ENCODE measurements around the gene CDRT15L2. TPM values are rescaled to one million over a fixed set of nuclear protein-coding genes. Genes with fewer than 3 reads are reported as not detected.
"Not testable (repeated sequence)": the region's sequence is repeated elsewhere in the genome, so short reads cannot be mapped to it uniquely, and the experiment has no call there.

The CDRT15L2 gene
- polyA plus RNA-seq (ENCODE audit: insufficient read length in 3 of 3) = not detected
- long read RNA-seq, donor 1 = 0 reads
- long read RNA-seq, donor 2 = 0 reads
- long read RNA-seq, donor 3 = 0 reads
- long read RNA-seq, donor 4 = 0 reads
- long read RNA-seq, donor 5 = 0 reads
- long read RNA-seq, donor 6 = 0 reads
- long read RNA-seq, donor 7 = 0 reads
- long read RNA-seq, donor 8 = 0 reads
- long read RNA-seq, donor 9 = 0 reads
- long read RNA-seq, donor 10 = 0 reads
- long read RNA-seq, donor 11 = 0 reads
- long read RNA-seq, donor 12 = 0 reads
- long read RNA-seq, donor 13 = 0 reads
- long read RNA-seq, donor 14 = 0 reads
- long read RNA-seq, donor 15 = 0 reads
- long read RNA-seq, donor 16 = 0 reads

DNA sequence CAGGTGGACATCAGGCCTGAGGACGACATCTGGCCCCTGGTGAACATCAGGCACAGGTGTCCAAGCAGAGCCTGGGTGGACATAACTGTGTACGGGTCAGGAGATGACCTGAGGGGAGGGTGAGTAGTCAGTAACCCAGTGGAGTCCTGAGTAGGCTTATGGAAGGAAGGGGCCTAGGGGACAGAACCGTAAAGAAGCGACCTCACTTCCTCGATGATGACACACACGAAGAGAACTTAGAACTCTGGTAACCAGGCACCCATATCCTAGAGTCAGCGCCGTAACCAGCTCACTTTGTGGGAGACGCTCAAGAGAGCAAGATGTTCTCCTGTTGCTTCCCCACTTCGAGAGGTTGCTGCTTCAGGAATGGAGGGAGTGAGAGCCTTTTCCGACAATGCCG, at the start of gene CDRT15L2:
CDRT15L2 (plus strand) TSS at position 301 of the 400 bp plus-strand sequence; CDS start at position 321, 20 bp downstream.
- DNase-seq (ENCODE audit: extremely low read depth in 1 of 11, low read depth in 9 of 11, low spot score in 4 of 11) = not testable (repeated sequence)

DNA sequence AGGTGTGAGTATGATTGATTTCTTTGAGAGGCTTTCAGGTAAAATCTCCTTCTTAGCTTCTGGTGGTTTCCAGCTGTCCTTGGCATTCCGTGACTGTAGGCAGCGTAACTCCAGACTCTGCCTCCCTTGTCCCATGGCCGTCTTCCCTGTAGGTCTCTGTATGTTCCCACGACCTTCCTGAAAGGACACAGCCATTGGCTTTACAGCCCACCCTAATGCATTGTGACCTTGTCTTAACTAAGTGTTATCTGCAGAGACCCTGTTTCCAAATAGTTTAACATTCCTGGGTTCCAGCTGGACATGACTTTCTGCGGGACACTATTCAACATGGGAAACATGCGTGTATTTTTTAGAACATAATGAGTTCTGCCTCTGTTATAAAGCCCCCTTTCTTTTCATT, 49.4 kb upstream of the CDRT15L2 start:
- DNase-seq (ENCODE audit: extremely low read depth in 1 of 11, low read depth in 9 of 11, low spot score in 4 of 11) = not testable (repeated sequence)

- DNase-seq (ENCODE audit: extremely low read depth in 1 of 11, low read depth in 9 of 11, low spot score in 4 of 11) = peak in 1 of 11 donors; percentile 26
Measured at GRCh38 chr17:20532544-20533090, 46.9 kb upstream of the CDRT15L2 start.

DNA sequence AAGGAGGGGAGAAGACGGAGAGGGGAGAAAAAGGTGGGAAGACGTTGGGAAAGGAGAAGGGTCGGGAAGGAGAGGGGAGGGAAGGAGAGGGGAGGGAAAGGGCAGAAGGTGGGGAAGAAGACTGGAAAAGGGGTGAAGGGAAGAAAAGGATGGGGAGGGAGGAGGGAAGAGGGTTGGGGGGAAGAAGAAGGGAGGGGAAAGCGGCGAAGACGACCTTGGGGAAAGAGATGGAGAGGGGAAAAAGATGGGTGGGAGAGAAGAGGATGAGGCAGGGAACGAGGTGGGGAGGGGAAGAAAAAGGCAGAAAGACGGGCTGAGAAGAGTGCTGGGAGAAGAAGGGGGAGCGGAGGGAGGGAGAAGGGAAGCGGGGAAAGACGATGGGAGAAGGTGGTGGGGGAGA, 46.3 kb upstream of the CDRT15L2 start:
- DNase-seq (ENCODE audit: extremely low read depth in 1 of 11, low read depth in 9 of 11, low spot score in 4 of 11) = not testable (repeated sequence)

- not testable (repeated sequence) for DNase-seq (ENCODE audit: extremely low read depth in 1 of 11, low read depth in 9 of 11, low spot score in 4 of 11)
Measured at GRCh38 chr17:20534711-20535550, 44.6 kb upstream of the CDRT15L2 start.

GRCh38 chr17:20540414-20540813, 39.1 kb upstream of the CDRT15L2 start:
- not testable (repeated sequence) for DNase-seq (ENCODE audit: extremely low read depth in 1 of 11, low read depth in 9 of 11, low spot score in 4 of 11)

- peak in 2 of 11 donors; percentile 13 to 25 for DNase-seq (ENCODE audit: extremely low read depth in 1 of 11, low read depth in 9 of 11, low spot score in 4 of 11)
Measured at GRCh38 chr17:20540865-20541264, 38.7 kb upstream of the CDRT15L2 start.

GRCh38 chr17:20541853-20542546, 37.5 kb upstream of the CDRT15L2 start:
- not testable (repeated sequence) for DNase-seq (ENCODE audit: extremely low read depth in 1 of 11, low read depth in 9 of 11, low spot score in 4 of 11)

- not testable (repeated sequence) for DNase-seq (ENCODE audit: extremely low read depth in 1 of 11, low read depth in 9 of 11, low spot score in 4 of 11)
Measured at GRCh38 chr17:20547923-20548322, 31.6 kb upstream of the CDRT15L2 start.

- DNase-seq (ENCODE audit: extremely low read depth in 1 of 11, low read depth in 9 of 11, low spot score in 4 of 11) = not testable (repeated sequence)
Measured at GRCh38 chr17:20552920-20553319, 26.6 kb upstream of the CDRT15L2 start.

DNA sequence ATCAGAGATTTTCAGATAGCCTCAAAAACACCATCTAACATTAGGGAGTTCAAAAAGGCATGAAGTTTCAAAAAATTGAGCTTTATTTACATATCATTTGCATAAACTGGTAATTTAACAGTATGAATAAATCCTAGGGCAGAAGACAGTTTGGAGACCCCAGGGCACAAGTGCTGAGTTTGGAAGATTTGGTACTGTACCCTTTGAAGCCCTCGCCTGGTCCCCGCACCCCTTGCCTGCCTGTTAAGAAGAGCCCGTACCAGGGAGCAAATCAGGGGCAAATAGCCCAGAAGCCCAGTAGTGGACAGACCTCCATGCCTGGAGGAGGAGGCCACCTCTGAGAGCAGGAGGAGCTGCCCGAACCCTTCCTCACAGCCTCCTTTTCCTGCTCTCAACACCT, 24.8 kb upstream of the CDRT15L2 start:
- not testable (repeated sequence) for DNase-seq (ENCODE audit: extremely low read depth in 1 of 11, low read depth in 9 of 11, low spot score in 4 of 11)

GRCh38 chr17:20555135-20556010, 24.2 kb upstream of the CDRT15L2 start:
- DNase-seq (ENCODE audit: extremely low read depth in 1 of 11, low read depth in 9 of 11, low spot score in 4 of 11) = not testable (repeated sequence)

GRCh38 chr17:20558096-20558495, 21.4 kb upstream of the CDRT15L2 start:
- not testable (repeated sequence) for DNase-seq (ENCODE audit: extremely low read depth in 1 of 11, low read depth in 9 of 11, low spot score in 4 of 11)

GRCh38 chr17:20559018-20559417, 20.5 kb upstream of the CDRT15L2 start:
- DNase-seq (ENCODE audit: extremely low read depth in 1 of 11, low read depth in 9 of 11, low spot score in 4 of 11) = not testable (repeated sequence)

DNA sequence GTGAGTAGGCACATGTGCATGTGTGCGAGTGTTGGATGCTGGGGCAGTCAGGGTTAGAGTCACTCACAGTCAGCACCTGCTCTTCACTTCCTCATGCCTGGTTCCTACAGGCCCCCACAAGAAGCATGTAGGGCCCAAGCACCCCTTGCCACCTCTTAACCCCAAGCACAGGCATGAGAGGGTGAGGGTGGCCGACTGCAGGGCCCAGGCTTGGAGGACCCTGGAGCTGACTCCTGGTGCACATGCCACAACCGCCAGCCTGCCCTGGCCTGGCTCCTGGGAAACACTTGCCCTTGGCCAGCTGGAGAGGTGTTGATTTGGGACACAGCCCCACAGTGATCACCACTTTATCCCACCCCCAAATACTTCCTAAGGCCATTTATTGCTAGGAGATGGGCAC, 16.9 kb upstream of the CDRT15L2 start:
- no peak for DNase-seq (ENCODE audit: extremely low read depth in 1 of 11, low read depth in 9 of 11, low spot score in 4 of 11)

DNA sequence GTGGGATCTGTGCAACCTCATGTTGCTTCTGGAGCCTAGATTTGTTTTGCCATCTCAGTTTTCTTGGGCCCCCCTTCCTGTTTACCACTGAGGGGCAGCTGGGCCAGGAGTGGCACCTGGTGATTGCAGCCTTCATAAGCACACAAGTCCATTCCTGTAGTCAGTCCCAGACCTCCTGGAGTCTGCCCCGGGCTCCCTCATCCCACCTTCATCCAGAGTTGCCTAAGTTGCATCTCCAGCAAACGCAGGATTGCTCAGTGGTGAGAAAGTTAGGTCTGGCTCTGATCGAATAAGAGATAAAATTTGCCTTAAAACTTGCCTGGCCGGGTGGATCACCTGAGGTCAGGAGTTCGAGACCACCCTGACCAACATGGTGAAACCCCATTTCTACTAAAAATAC, 14.3 kb upstream of the CDRT15L2 start:
- not testable (repeated sequence) for DNase-seq (ENCODE audit: extremely low read depth in 1 of 11, low read depth in 9 of 11, low spot score in 4 of 11)

DNA sequence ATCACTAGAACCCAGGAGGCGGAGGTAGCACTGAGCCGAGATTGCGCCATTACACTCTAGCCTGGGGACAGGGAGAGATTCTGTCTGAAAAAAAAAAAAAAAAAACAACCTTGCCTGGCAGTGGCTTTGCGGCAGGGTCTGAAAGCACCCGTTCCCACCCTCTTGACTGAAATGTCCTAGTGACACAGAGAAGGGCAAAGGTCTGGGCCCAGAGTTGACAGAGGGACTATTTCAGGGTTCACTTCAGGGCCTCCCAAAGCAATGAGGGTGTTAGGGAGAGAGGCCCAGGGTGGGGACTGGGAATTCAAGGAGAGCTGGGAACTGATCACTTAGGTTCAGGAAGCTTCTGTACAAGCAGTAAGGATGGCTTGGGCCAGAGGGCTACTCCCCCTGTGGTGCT, 13.8 kb upstream of the CDRT15L2 start:
- DNase-seq (ENCODE audit: extremely low read depth in 1 of 11, low read depth in 9 of 11, low spot score in 4 of 11) = no peak

- DNase-seq (ENCODE audit: extremely low read depth in 1 of 11, low read depth in 9 of 11, low spot score in 4 of 11) = not testable (repeated sequence)
Measured at GRCh38 chr17:20566736-20567135, 12.8 kb upstream of the CDRT15L2 start.
